ENCODE results near the gene BCL6B. TPM values are rescaled to one million over a fixed set of nuclear protein-coding genes. Genes with fewer than 3 reads are reported as not detected.

The BCL6B gene
- total RNA-seq, 1 donor from 2014 or later, result not detected

- no peak for FAIRE-seq
- no peaks in the 10 kb centered on the region for H3K27me3 ChIP-seq (ENCODE audit: control insufficient read depth, insufficient read depth, low read length)
- no peak for TF ChIP-seq CTCF (IDR thresholded peaks at IDR 0.05; ENCODE audit: insufficient read depth, low read length, severe bottlenecking)
- DNase-seq (ENCODE audit: low read depth), result no peak
- H3K4me3 ChIP-seq (ENCODE audit: low read depth, low read length), result no peak overlapping the region
- no peaks in the 10 kb centered on the region for H3K36me3 ChIP-seq (ENCODE audit: control insufficient read depth, insufficient read depth, low read length)
Measured at GRCh38 chr17:7029096-7029495, 6.2 kb downstream of the BCL6B start.

- Histone ChIP-seq H3K27me3 (ENCODE audit: control insufficient read depth, insufficient read depth, low read length) (no peaks in the 10 kb centered on the region), H3K4me3 (ENCODE audit: low read depth, low read length) (no peak overlapping the region), H3K36me3 (ENCODE audit: control insufficient read depth, insufficient read depth, low read length) (no peaks in the 10 kb centered on the region)
- no peak for FAIRE-seq
- DNase-seq (ENCODE audit: low read depth), result no peak
- no peak for TF ChIP-seq CTCF (IDR thresholded peaks at IDR 0.05; ENCODE audit: insufficient read depth, low read length, severe bottlenecking)
Measured at GRCh38 chr17:7029659-7030058, 6.8 kb downstream of the BCL6B start.

GRCh38 chr17:7034955-7035590 lies 12.2 kb downstream of the BCL6B start:
- H3K36me3 ChIP-seq (ENCODE audit: control insufficient read depth, insufficient read depth, low read length), result no peaks in the 10 kb centered on the region
- H3K4me3 ChIP-seq (ENCODE audit: low read depth, low read length), result peak overlapping the region; percentile 53
- TF ChIP-seq CTCF (IDR thresholded peaks at IDR 0.05; ENCODE audit: insufficient read depth, low read length, severe bottlenecking), result no peak
- no peak for FAIRE-seq
- no peaks in the 10 kb centered on the region for H3K27me3 ChIP-seq (ENCODE audit: control insufficient read depth, insufficient read depth, low read length)
- no peak for DNase-seq (ENCODE audit: low read depth)

- FAIRE-seq, result peak; percentile 55
- Histone ChIP-seq H3K4me3 (ENCODE audit: low read depth, low read length) (peak within 1 kb of the TSS; percentile 53), H3K36me3 (ENCODE audit: control insufficient read depth, insufficient read depth, low read length) (no peaks in the 10 kb centered on the region), H3K27me3 (ENCODE audit: control insufficient read depth, insufficient read depth, low read length) (no peaks in the 10 kb centered on the region)
- TF ChIP-seq CTCF (IDR thresholded peaks at IDR 0.05; ENCODE audit: insufficient read depth, low read length, severe bottlenecking), result no peak
- peak; percentile 96 for DNase-seq (ENCODE audit: low read depth)
Measured at GRCh38 chr17:7035591-7036368, 12.9 kb downstream of the BCL6B start, which contains the start of gene SLC16A13. TSS of gene SLC16A13 (plus strand) at chr17:7036015. CDS start at chr17:7036383, 368 bp downstream.

GRCh38 chr17:7038025-7038862 lies 15.4 kb downstream of the BCL6B start:
- no peak for FAIRE-seq
- Histone ChIP-seq H3K4me3 (ENCODE audit: low read depth, low read length) (no peak overlapping the region), H3K36me3 (ENCODE audit: control insufficient read depth, insufficient read depth, low read length) (no peaks in the 10 kb centered on the region), H3K27me3 (ENCODE audit: control insufficient read depth, insufficient read depth, low read length) (peaks cover 2% of the 10 kb centered on the region)
- TF ChIP-seq CTCF (IDR thresholded peaks at IDR 0.05; ENCODE audit: insufficient read depth, low read length, severe bottlenecking), result no peak
- DNase-seq (ENCODE audit: low read depth), result no peak

Measured in bronchial epithelial cell (primary cell).